Gastroesophageal sphincter (tissue), 3 donors: Measurements from ENCODE around the gene MYCN.

Source experiments
- CTCF ChIP-seq, 4 experiments: fragments of 200-600 bp in 2 of 4; fragments of 450-650 bp in 2 of 4; sonication (generic) in 1 of 4; IDR thresholded peaks; one replicate each; pipeline ENCODE4 v1.5.1; 2017 to 2019; ENCODE audit warnings: antibody characterized with exemption in 4 of 4, mild to moderate bottlenecking in 2 of 4, moderate library complexity in 2 of 4
- POLR2AphosphoS5 ChIP-seq: sonication (generic); formaldehyde crosslinking; IDR thresholded peaks from one replicate; pipeline ENCODE4 v1.6.1; 2017; ENCODE audit warnings: antibody characterized with exemption

- TF ChIP-seq CTCF (IDR thresholded peaks at IDR 0.05) (no peak), POLR2AphosphoS5 (no peak)
Observed at GRCh38 chr2:15936277-15937104, 3.9 kb upstream of the MYCN start.
